Right cardiac atrium (tissue), 5 donors: ENCODE measurements around the gene LGR5. TPM values are rescaled to one million over a fixed set of nuclear protein-coding genes. Genes with fewer than 3 reads are reported as not detected.

Experiments
- polyA plus RNA-seq: library from polyadenylated mRNA; stranded (reverse); fragments of 200-250 nt; gene quantifications from one replicate; pipeline ENCODE4 v1.2.3, GENCODE V29; 2013
- total RNA-seq, 4 donors: library from RNA; stranded (reverse); fragmentation: NEBNext Ultra II Directional; extraction: Animal tissue kit (Norgen Biotek cat#: 25700); gene quantifications; one replicate each; pipeline ENCODE4 v1.2.1, GENCODE V29; 2021
- donor health status: healthy with polysubstance abuse.
- donor health status: DM: no; HTN: yes; CAD: no.
- donor health status: DM: no; HTN: no; CAD: no.
- donor health status: DM: no; HTN: yes; CAD: no; lungs with severe emphysema.
- donor health status: DM: yes; HTN: yes; CAD: no.

LGR5 gene
- total and polyA plus RNA-seq, 5 donors = 0.14 to 0.68 (median 0.29) TPM; not detected in 2

Other genes starting within 250 kb of the LGR5 start
- 10 to 100 TPM; 19.5 to 29.5 (median 23.3) TPM for gene ZFC3H1, start 224.1 kb downstream of the LGR5 start, total RNA-seq
- 12.4 TPM for gene ZFC3H1, start 224.1 kb downstream of the LGR5 start, polyA plus RNA-seq
- gene THAP2, start 224.5 kb downstream of the LGR5 start, total RNA-seq = 1 to 10 TPM; 4.8 to 8.5 (median 7.7) TPM
- gene THAP2, start 224.5 kb downstream of the LGR5 start, polyA plus RNA-seq = 3.8 TPM
- gene TMEM19, start 246.3 kb downstream of the LGR5 start, total RNA-seq = 10 to 100 TPM; 28.5 to 31.3 (median 29.0) TPM
- 14.0 TPM for gene TMEM19, start 246.3 kb downstream of the LGR5 start, polyA plus RNA-seq